ENCODE results near the gene AGBL4. TPM values are rescaled to one million over a fixed set of nuclear protein-coding genes. Genes with fewer than 3 reads are reported as not detected.

AGBL4 gene
- total and polyA plus RNA-seq, 8 donors = 0.32 to 1.3 (median 0.87) TPM

GRCh38 chr1:48937732-48938131 is 1086.0 kb downstream of the AGBL4 start:
- no peak overlapping the region for H3K4me3 ChIP-seq
- no peaks in the 10 kb centered on the region for H3K9me3 ChIP-seq
- H3K4me1 ChIP-seq = no peaks in the 10 kb centered on the region
- ATAC-seq (no peak), DNase-seq (no peak)
- H3K27ac ChIP-seq = no peak overlapping the region
- no peaks in the 10 kb centered on the region for H3K27me3 ChIP-seq
- intact Hi-C loops (cut with DNase I) = no loop called here
- no peaks in the 10 kb centered on the region for H3K36me3 ChIP-seq
- no peak for TF ChIP-seq CTCF (IDR thresholded peaks at IDR 0.05)

GRCh38 chr1:48936436-48936835 is 1087.3 kb downstream of the AGBL4 start:
- intact Hi-C loops (cut with DNase I) = no loop called here
- ATAC-seq = peak; percentile 30
- H3K4me3 ChIP-seq = no peak overlapping the region

GRCh38 chr1:48932366-48932765 is 1091.4 kb downstream of the AGBL4 start:
- Histone ChIP-seq H3K4me3 (no peak overlapping the region), H3K9me3 (no peaks in the 10 kb centered on the region), H3K27ac (no peak overlapping the region), H3K27me3 (no peaks in the 10 kb centered on the region), H3K36me3 (no peaks in the 10 kb centered on the region), H3K4me1 (no peaks in the 10 kb centered on the region)
- intact Hi-C loops (cut with DNase I) = no loop called here
- TF ChIP-seq CTCF (IDR thresholded peaks at IDR 0.05) = no peak
- ATAC-seq (no peak), DNase-seq (no peak)

More at GRCh38 chr1:48936436-48936835, 1087.3 kb downstream of the AGBL4 start:
- no peak for TF ChIP-seq CTCF (IDR thresholded peaks at IDR 0.05)
- Histone ChIP-seq H3K4me1 (no peaks in the 10 kb centered on the region), H3K27me3 (no peaks in the 10 kb centered on the region), H3K9me3 (no peaks in the 10 kb centered on the region), H3K27ac (no peak overlapping the region), H3K36me3 (no peaks in the 10 kb centered on the region)
- no peak for DNase-seq

GRCh38 chr1:48931506-48932192 is 1092.1 kb downstream of the AGBL4 start:
- Histone ChIP-seq H3K4me1 (no peaks in the 10 kb centered on the region), H3K27ac (no peak overlapping the region), H3K36me3 (no peaks in the 10 kb centered on the region), H3K4me3 (no peak overlapping the region), H3K9me3 (no peaks in the 10 kb centered on the region), H3K27me3 (no peaks in the 10 kb centered on the region)
- DNase-seq = peak in 1 of 4 donors; percentile 46
- intact Hi-C loops (cut with DNase I) = no loop called here
- ATAC-seq = peak; percentile 87
- TF ChIP-seq CTCF (IDR thresholded peaks at IDR 0.05) = no peak

GRCh38 chr1:48930011-48930410 is 1093.7 kb downstream of the AGBL4 start:
- intact Hi-C loops (cut with DNase I) = no loop called here
- H3K27ac ChIP-seq = no peak overlapping the region
- no peak for TF ChIP-seq CTCF (IDR thresholded peaks at IDR 0.05)
- H3K9me3 ChIP-seq = no peaks in the 10 kb centered on the region
- ATAC-seq (no peak), DNase-seq (no peak)
- H3K36me3 ChIP-seq = no peaks in the 10 kb centered on the region
- H3K4me1 ChIP-seq = no peaks in the 10 kb centered on the region
- H3K4me3 ChIP-seq = no peak overlapping the region
- no peaks in the 10 kb centered on the region for H3K27me3 ChIP-seq
